NT2/D1 (cell line): Measurements from ENCODE around the gene TRNT1.

ENCODE experiments used
- SUZ12 ChIP-seq: IDR thresholded peaks from 2 replicates; pipeline ENCODE4 v1.6.1; 2011; ENCODE audit not compliant: insufficient read length, insufficient read depth; ENCODE audit errors: extremely low read depth
- ZNF274 ChIP-seq: IDR thresholded peaks from 2 replicates; pipeline ENCODE4 v1.6.1; 2011; ENCODE audit warnings: mild to moderate bottlenecking, low read depth, low read length

DNA sequence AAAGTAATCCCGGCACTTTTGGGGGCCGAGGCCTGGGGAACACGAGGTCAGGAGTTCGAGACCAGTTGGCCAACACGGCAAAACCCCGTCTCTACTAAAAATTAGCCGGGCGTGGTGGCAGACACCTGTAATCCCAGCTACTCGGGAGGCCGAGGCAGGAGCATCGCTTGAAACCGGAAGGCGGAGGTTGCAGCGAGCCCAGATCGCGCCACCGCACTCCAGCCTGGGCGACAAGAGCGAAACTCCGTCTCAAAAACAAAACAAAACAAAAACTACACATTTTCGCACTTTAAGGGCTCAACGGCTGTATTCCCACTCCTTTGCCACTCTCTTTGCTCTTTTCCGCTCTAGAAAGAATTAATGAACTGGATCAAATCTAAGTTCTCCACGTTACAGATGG lies 763 bp upstream of the TRNT1 start:
- TF ChIP-seq ZNF274, result no peak
- no peak for TF ChIP-seq SUZ12
